ENCODE measurements around the gene FOXR1.

DNA sequence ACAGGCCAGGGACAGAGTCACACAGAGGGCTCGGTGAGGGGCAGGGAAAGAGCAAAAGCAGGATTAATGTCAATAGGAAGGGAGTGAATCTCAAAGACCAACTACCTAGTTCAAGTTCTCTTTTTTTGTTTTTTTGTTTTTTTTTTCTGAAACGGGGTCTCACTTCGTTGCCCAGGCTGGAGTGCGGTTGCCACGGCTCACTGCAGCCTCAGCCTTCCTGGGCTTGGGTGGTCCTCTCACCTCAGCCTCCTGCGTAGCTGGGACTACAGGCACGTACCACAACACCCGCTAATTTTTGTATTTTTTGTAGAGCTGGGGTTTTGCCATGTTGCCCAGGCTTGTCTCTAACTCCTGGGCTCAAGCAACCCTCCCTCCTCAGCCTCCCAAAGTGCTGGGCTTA is 36.2 kb upstream of the FOXR1 start:
- TF ChIP-seq, protein P1, sequence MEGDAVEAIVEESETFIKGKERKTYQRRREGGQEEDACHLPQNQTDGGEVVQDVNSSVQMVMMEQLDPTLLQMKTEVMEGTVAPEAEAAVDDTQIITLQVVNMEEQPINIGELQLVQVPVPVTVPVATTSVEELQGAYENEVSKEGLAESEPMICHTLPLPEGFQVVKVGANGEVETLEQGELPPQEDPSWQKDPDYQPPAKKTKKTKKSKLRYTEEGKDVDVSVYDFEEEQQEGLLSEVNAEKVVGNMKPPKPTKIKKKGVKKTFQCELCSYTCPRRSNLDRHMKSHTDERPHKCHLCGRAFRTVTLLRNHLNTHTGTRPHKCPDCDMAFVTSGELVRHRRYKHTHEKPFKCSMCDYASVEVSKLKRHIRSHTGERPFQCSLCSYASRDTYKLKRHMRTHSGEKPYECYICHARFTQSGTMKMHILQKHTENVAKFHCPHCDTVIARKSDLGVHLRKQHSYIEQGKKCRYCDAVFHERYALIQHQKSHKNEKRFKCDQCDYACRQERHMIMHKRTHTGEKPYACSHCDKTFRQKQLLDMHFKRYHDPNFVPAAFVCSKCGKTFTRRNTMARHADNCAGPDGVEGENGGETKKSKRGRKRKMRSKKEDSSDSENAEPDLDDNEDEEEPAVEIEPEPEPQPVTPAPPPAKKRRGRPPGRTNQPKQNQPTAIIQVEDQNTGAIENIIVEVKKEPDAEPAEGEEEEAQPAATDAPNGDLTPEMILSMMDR (IDR thresholded peaks at IDR 0.05; ENCODE audit: borderline replicate concordance, extremely low read depth, low read length, poor library complexity, severe bottlenecking): no peak
- no peak for TF ChIP-seq EZH2 (IDR thresholded peaks at IDR 0.05; ENCODE audit: borderline replicate concordance, low read depth, low read length, severe bottlenecking)
